Pancreas (tissue), 10 donors: ENCODE measurements around the gene RETSAT. TPM values are rescaled to one million over a fixed set of nuclear protein-coding genes. Genes with fewer than 3 reads are reported as not detected.

Source experiments
- ATAC-seq, 4 donors: fragments of 200-7000 bp; cut with Tn5 transposase; one replicate each; pipeline versions ENCODE4 v1.8.0 to v1.9.1; 2020; ENCODE audit warnings: mild to moderate bottlenecking in 4 of 4, moderate library complexity in 4 of 4
- DNase-seq, 6 donors: peaks; one replicate each; pipeline ENCODE4 v3.0.0-alpha.2; 2020
- FAIRE-seq: peaks from 2 replicates; lab custom pipeline; 2012; peaks lifted over from hg19 to GRCh38; lab: Jason Lieb, UNC
- H3K27ac ChIP-seq, 4 donors: fragments of 200-600 bp; sonication (generic); 1 replicate in 3 of 4; 2 replicates in 1 of 4; pipeline versions ENCODE4 v1.5.0 to v1.8.0; 2020
- H3K27me3 ChIP-seq, 4 donors: fragments of 200-600 bp; one replicate each; pipeline ENCODE4 v1.8.0; 2021
- H3K36me3 ChIP-seq, 3 donors: fragments of 200-600 bp; sonication (generic) in 1 of 3; one replicate each; pipeline versions ENCODE4 v1.5.0 to v1.8.0; 2020 to 2021
- H3K4me1 ChIP-seq, 3 donors: fragments of 200-600 bp; one replicate each; pipeline ENCODE4 v1.8.0; 2021
- H3K4me3 ChIP-seq, 4 donors: fragments of 200-600 bp; sonication (generic) in 2 of 4; one replicate each; pipeline versions ENCODE4 v1.5.0 to v1.8.0; 2020 to 2021
- H3K9me3 ChIP-seq, 4 donors: fragments of 200-600 bp; one replicate each; pipeline ENCODE4 v1.8.0; 2021
- CTCF ChIP-seq, 4 donors: fragments of 200-600 bp; sonication (generic) in 3 of 4; IDR thresholded peaks; one replicate each; pipeline versions ENCODE4 v1.5.0 to v1.8.0; 2021; ENCODE audit warnings: antibody characterized with exemption in 4 of 4
- WGBS, 2 donors: extraction: QIAGEN DNeasy Blood & Tissue Kit; methylation state at CpG; one replicate each; pipeline ENCODE4 v1.1.7; 2013; 5-methylcytosine and 5-hydroxymethylcytosine counted together
- intact Hi-C, 3 donors: fragments of 100-400 bp; cut with DNase I; formaldehyde crosslinking; loops; one replicate each; pipeline versions ENCODE4 v1.11.1 to v1.14.2; 2022
- polyA plus RNA-seq, 2 donors: library from polyadenylated mRNA; stranded (reverse); fragments of 200-250 nt; gene quantifications; one replicate each; pipeline ENCODE4 v1.2.3, GENCODE V29; 2013
- total RNA-seq, 6 donors: library from RNA; stranded (reverse); fragmentation: NEBNext Ultra II Directional in 4 of 6; extraction: Animal tissue kit (Norgen Biotek cat#: 25700) in 4 of 6; gene quantifications; one replicate each; pipeline versions ENCODE4 v1.2.1 to v1.2.4, GENCODE V29; 2021 to 2023
- donor health status: healthy with polysubstance abuse.
- donor health status: DM: no; HTN: no; CAD: no; lungs with moderate emphysema.
- donor health status: DM: no; HTN: no; CAD: no.
- donor health status: control.
- donor health status: control.
- donor health status: Bipolar disorder and iron deficiency.
- donor health status: DM: yes; HTN: yes; CAD: no.
- donor health status: DM: no; HTN: no; CAD: no.
- donor health status: DM: no; HTN: no; CAD: no.
- donor health status: DM: yes; HTN: yes; CAD: no.

Gene RETSAT
- total and polyA plus RNA-seq, 8 donors = 20.7 to 48.3 (median 29.6) TPM

- Histone ChIP-seq H3K4me1 (no peaks in the 10 kb centered on the region), H3K4me3 (no peak overlapping the region), H3K27me3 (no peaks in the 10 kb centered on the region), H3K9me3 (no peaks in the 10 kb centered on the region), H3K27ac (no peak overlapping the region), H3K36me3 (no peaks in the 10 kb centered on the region)
- intact Hi-C loops = no loop called here
- 81% methylated on average over 19 of the region's 19 CpGs for WGBS, 2 donors
- ATAC-seq = peak in 1 of 4 donors; percentile 9
- no peak for DNase-seq
- no peak for FAIRE-seq
- TF ChIP-seq CTCF (IDR thresholded peaks at IDR 0.05) = no peak
Observed at GRCh38 chr2:85309699-85310321, 44.5 kb downstream of the RETSAT start.

GRCh38 chr2:85308896-85309555 lies 45.3 kb downstream of the RETSAT start:
- Histone ChIP-seq H3K27me3 (no peaks in the 10 kb centered on the region), H3K4me1 (no peaks in the 10 kb centered on the region), H3K4me3 (no peak overlapping the region), H3K27ac (no peak overlapping the region), H3K36me3 (no peaks in the 10 kb centered on the region), H3K9me3 (no peaks in the 10 kb centered on the region)
- intact Hi-C loops = no loop called here
- TF ChIP-seq CTCF (IDR thresholded peaks at IDR 0.05) = no peak
- peak in 3 of 6 donors; percentile 21 to 78 (median 43) for DNase-seq
- WGBS, 2 donors = 70 to 75% methylated on average over 15 of the region's 15 CpGs
- FAIRE-seq = no peak
- peak in 3 of 4 donors; percentile 46 to 62 (median 52) for ATAC-seq

GRCh38 chr2:85308201-85308600 lies 46.1 kb downstream of the RETSAT start:
- H3K9me3 ChIP-seq = no peaks in the 10 kb centered on the region
- no peak overlapping the region for H3K27ac ChIP-seq
- no peaks in the 10 kb centered on the region for H3K4me1 ChIP-seq
- intact Hi-C loops = no loop called here
- 85 to 93% methylated on average over 6 of the region's 6 CpGs for WGBS, 2 donors
- ATAC-seq = no peak
- TF ChIP-seq CTCF (IDR thresholded peaks at IDR 0.05) = no peak
- FAIRE-seq = no peak
- H3K4me3 ChIP-seq = no peak overlapping the region
- DNase-seq = no peak
- no peaks in the 10 kb centered on the region for H3K36me3 ChIP-seq
- no peaks in the 10 kb centered on the region for H3K27me3 ChIP-seq

- FAIRE-seq (no peak), ATAC-seq (no peak), DNase-seq (no peak)
- Histone ChIP-seq H3K27ac (peak overlapping the region in 1 of 4 donors; percentile 8), H3K27me3 (no peaks in the 10 kb centered on the region), H3K36me3 (no peaks in the 10 kb centered on the region), H3K4me1 (no peaks in the 10 kb centered on the region), H3K9me3 (no peaks in the 10 kb centered on the region), H3K4me3 (no peak overlapping the region)
- intact Hi-C loops = no loop called here
- no peak for TF ChIP-seq CTCF (IDR thresholded peaks at IDR 0.05)
- 82 to 83% methylated on average over 9 of the region's 9 CpGs for WGBS, 2 donors
Observed at GRCh38 chr2:85307527-85307897, 46.8 kb downstream of the RETSAT start.
